RWPE1 (cell line): ENCODE measurements around the gene SOX5.

Source experiments
- CTCF ChIA-PET: fragments of 350-600 bp; sonication (Branson Sonifier 250); formaldehyde crosslinking; extraction: SDS; loops from one replicate; lab custom pipeline; 2021; lab: Yijun Ruan, JAX
- POLR2A ChIA-PET: fragments of 400-600 bp; formaldehyde crosslinking; extraction: SDS; loops from one replicate; lab custom pipeline; 2020; ENCODE audit warnings: antibody characterized with exemption; ENCODE audit not compliant: low non-redundant PET; lab: Yijun Ruan, JAX
- DNase-seq: peaks from one replicate; pipeline ENCODE4 v3.0.0; 2012; ENCODE audit warnings: low spot score
- H3K27ac ChIP-seq: fragments of 450-650 bp; 2 replicates; pipeline ENCODE4 v1.5.1; 2017
- CTCF ChIP-seq: fragments of 450-650 bp; conservative IDR thresholded peaks from 2 replicates; pipeline ENCODE4 v1.5.1; 2017; ENCODE audit warnings: low read depth, mild to moderate bottlenecking

The SOX5 gene

GRCh38 chr12:23770202-23770938 is 179.1 kb downstream of the SOX5 start:
- CTCF ChIA-PET: no interaction called here
- no peak for DNase-seq
- TF ChIP-seq CTCF: no peak
- POLR2A ChIA-PET: no interaction called here
- H3K27ac ChIP-seq: no peak overlapping the region

GRCh38 chr12:23767834-23768233 is 181.6 kb downstream of the SOX5 start:
- TF ChIP-seq CTCF: no peak
- ChIA-PET CTCF (no interaction called here), POLR2A (no interaction called here)
- peak; percentile 1 for DNase-seq
- H3K27ac ChIP-seq: no peak overlapping the region

- ChIA-PET POLR2A (no interaction called here), CTCF (no interaction called here)
- TF ChIP-seq CTCF: no peak
- H3K27ac ChIP-seq: no peak overlapping the region
- DNase-seq: no peak
Observed at GRCh38 chr12:23763724-23764123, 185.7 kb downstream of the SOX5 start.

GRCh38 chr12:23760495-23760894 is 189.0 kb downstream of the SOX5 start:
- ChIA-PET CTCF (no interaction called here), POLR2A (no interaction called here)
- no peak for TF ChIP-seq CTCF
- no peak overlapping the region for H3K27ac ChIP-seq
- no peak for DNase-seq

GRCh38 chr12:23758608-23759007 is 190.9 kb downstream of the SOX5 start:
- H3K27ac ChIP-seq: no peak overlapping the region
- CTCF ChIA-PET: no interaction called here
- POLR2A ChIA-PET: no interaction called here
- no peak for TF ChIP-seq CTCF
- no peak for DNase-seq

- no peak overlapping the region for H3K27ac ChIP-seq
- CTCF ChIA-PET: no interaction called here
- POLR2A ChIA-PET: no interaction called here
- TF ChIP-seq CTCF: no peak
- no peak for DNase-seq
Observed at GRCh38 chr12:23757541-23757962, 191.9 kb downstream of the SOX5 start.

GRCh38 chr12:23756416-23756815 is 193.1 kb downstream of the SOX5 start:
- no peak for DNase-seq
- ChIA-PET POLR2A (no interaction called here), CTCF (no interaction called here)
- H3K27ac ChIP-seq: no peak overlapping the region
- no peak for TF ChIP-seq CTCF
